Brain microvascular endothelial cell (primary cell): ENCODE results near the gene OPN1SW.

ENCODE experiments used
- DNase-seq: peaks from one replicate; pipeline ENCODE4 v3.0.0-alpha.2; 2020
- H3K27ac ChIP-seq: fragments of 250-450 bp; sonication (Bioruptor Pico); 2 replicates; pipeline ENCODE4 v1.5.1; 2020; ENCODE audit warnings: mild to moderate bottlenecking, moderate library complexity
- H3K27me3 ChIP-seq: fragments of 250-450 bp; sonication (Bioruptor Pico); replicated peaks from 2 replicates; pipeline ENCODE4 v1.5.1; 2020; ENCODE audit warnings: mild to moderate bottlenecking
- H3K36me3 ChIP-seq: fragments of 250-450 bp; sonication (Bioruptor Pico); replicated peaks from 2 replicates; pipeline ENCODE4 v1.5.1; 2020; ENCODE audit warnings: mild to moderate bottlenecking
- H3K4me3 ChIP-seq: 2 replicates; pipeline ENCODE4 v1.5.1; 2011; ENCODE audit warnings: low read depth, mild to moderate bottlenecking, control low read depth, low read length, moderate library complexity
- CTCF ChIP-seq: IDR thresholded peaks from 2 replicates; pipeline ENCODE4 v1.5.1; 2011; ENCODE audit warnings: low read depth, mild to moderate bottlenecking, moderate library complexity, low read length, control low read depth, inconsistent platforms; ENCODE audit errors: missing control alignments
- in situ Hi-C: cut with HindIII; loops from 2 replicates; pipeline ENCODE4 v1.10.0; 2017; ENCODE audit warnings: low sequenced_read_pairs, low pct_ligation_motif_present

The OPN1SW gene

GRCh38 chr7:128728598-128728997 is 47.0 kb downstream of the OPN1SW start:
- TF ChIP-seq CTCF: no peak
- in situ Hi-C loops: no loop called here
- peaks cover 4% of the 10 kb centered on the region for H3K27me3 ChIP-seq
- no peak for DNase-seq
- no peak overlapping the region for H3K4me3 ChIP-seq
- H3K27ac ChIP-seq: no peak overlapping the region
- H3K36me3 ChIP-seq: no peaks in the 10 kb centered on the region

- no peak for DNase-seq
- no peak for TF ChIP-seq CTCF
- Histone ChIP-seq H3K27me3 (peaks cover 4% of the 10 kb centered on the region), H3K4me3 (no peak overlapping the region), H3K36me3 (no peaks in the 10 kb centered on the region), H3K27ac (no peak overlapping the region)
- in situ Hi-C loops: no loop called here
Observed at GRCh38 chr7:128727239-128727638, 48.4 kb downstream of the OPN1SW start.

GRCh38 chr7:128726737-128727072 is 48.9 kb downstream of the OPN1SW start:
- no peak for DNase-seq
- TF ChIP-seq CTCF: no peak
- H3K4me3 ChIP-seq: no peak overlapping the region
- peaks cover 6% of the 10 kb centered on the region for H3K27me3 ChIP-seq
- no peak overlapping the region for H3K27ac ChIP-seq
- in situ Hi-C loops: no loop called here
- H3K36me3 ChIP-seq: no peaks in the 10 kb centered on the region

- no peak for DNase-seq
- in situ Hi-C loops: no loop called here
- H3K27me3 ChIP-seq: peaks cover 6% of the 10 kb centered on the region
- H3K27ac ChIP-seq: no peak overlapping the region
- H3K36me3 ChIP-seq: no peaks in the 10 kb centered on the region
- H3K4me3 ChIP-seq: no peak overlapping the region
- TF ChIP-seq CTCF: no peak
Observed at GRCh38 chr7:128726059-128726736, 49.4 kb downstream of the OPN1SW start.

GRCh38 chr7:128725531-128725930 is 50.1 kb downstream of the OPN1SW start:
- Histone ChIP-seq H3K27me3 (peaks cover 6% of the 10 kb centered on the region), H3K27ac (no peak overlapping the region), H3K36me3 (no peaks in the 10 kb centered on the region), H3K4me3 (no peak overlapping the region)
- DNase-seq: no peak
- TF ChIP-seq CTCF: no peak
- in situ Hi-C loops: no loop called here

GRCh38 chr7:128724743-128725142 is 50.9 kb downstream of the OPN1SW start:
- Histone ChIP-seq H3K36me3 (no peaks in the 10 kb centered on the region), H3K4me3 (no peak overlapping the region), H3K27ac (no peak overlapping the region), H3K27me3 (peaks cover 6% of the 10 kb centered on the region)
- no peak for TF ChIP-seq CTCF
- in situ Hi-C loops: no loop called here
- DNase-seq: no peak
